HG03066 (cell line): ENCODE measurements around the gene TRDMT1.

Source experiments
- ATAC-seq: cut with Tn5 transposase; IDR thresholded peaks from one replicate; pipeline ENCODE4 v1.9.1; 2021; ENCODE audit warnings: low read depth; ENCODE audit not compliant: unreplicated experiment

TRDMT1 gene

DNA sequence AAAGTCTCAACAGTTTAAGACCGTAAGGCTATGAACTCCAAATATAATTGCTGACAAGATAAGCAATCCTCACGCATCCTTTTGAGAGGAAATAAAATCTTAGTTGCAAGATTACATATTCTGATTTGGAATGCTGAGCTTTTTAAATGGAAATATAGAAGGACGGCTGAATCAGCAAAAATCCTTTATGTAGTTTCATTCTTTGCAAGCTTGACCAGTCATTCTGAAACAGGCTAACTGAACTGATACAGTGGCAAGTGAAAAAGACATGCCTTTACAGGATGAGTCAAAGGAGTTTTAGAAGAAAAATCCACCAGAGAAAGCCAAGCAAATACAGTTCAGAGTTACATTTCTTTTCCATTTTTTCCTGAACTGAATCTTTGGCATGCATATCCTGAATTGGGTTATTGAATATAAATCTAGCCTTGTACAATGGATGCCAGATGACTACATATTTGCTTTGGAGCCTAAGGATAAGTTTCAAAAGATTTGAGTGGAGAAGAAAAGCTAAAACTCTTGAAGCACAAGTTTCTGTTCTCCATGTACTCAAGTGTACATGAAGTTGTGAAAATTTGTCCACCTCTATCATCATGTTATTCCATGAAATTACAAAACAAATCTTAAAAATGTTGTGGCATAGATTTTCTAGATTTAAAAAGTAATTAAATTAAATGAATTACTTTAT, 30.9 kb upstream of the TRDMT1 start:
- no peak for ATAC-seq

DNA sequence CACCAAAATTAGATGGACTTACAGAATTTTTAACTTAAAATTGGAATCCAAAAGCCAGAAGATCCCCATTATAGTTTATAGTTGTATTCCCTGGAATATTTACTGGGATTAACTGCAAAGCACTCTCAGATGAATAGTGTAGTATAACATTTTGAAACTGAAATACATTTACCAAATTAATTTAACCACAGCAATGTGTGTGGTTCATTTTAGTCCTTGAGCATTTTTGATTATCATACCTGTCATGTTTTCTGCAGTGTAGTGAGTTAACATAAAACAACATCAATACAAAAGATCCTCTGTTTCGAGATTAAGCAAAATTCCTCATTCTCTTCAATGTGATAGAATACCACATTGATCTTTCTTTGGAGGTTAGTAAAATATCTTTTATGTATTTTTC, 30.3 kb upstream of the TRDMT1 start:
- ATAC-seq = no peak

DNA sequence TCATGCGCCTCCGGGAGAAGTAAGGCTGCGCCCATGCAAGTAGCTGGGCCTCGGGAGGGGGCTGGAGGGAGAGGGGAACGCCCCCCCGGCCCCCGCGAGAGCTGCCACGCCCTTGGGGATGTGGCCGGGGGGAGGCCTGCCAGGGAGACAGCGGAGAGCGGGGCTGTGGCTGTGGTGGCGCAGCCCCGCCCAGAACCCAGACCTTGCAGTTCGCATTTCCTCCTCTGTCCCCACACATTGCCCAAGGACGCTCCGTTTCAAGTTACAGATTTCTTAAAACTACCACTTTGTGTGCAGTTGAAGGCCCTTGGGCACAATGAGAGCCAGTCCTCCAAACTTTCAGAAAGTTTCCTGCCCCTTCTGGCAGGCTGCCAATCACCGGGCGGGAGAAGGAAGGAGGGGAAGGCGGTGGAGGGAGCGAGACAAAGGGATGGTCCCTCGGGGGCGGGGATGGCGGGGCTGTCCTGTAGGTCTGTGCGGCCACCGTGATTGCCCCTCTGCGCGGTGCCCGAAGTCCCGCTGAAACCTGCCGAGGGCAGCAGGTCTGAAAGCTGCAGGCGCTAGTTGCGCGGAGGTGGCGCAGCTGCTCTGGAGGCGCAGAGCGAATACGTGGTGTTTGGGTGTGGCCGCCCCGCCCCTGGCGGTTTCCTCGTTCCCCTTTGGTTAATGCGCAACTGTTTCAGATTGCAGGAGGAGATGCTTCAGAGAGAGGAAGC, 28.7 kb upstream of the TRDMT1 start:
- peak; percentile 52 for ATAC-seq

DNA sequence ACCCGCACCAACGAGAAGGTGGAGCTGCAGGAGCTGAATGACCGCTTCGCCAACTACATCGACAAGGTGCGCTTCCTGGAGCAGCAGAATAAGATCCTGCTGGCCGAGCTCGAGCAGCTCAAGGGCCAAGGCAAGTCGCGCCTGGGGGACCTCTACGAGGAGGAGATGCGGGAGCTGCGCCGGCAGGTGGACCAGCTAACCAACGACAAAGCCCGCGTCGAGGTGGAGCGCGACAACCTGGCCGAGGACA, 28.2 kb upstream of the TRDMT1 start:
- peak; percentile 0 for ATAC-seq

DNA sequence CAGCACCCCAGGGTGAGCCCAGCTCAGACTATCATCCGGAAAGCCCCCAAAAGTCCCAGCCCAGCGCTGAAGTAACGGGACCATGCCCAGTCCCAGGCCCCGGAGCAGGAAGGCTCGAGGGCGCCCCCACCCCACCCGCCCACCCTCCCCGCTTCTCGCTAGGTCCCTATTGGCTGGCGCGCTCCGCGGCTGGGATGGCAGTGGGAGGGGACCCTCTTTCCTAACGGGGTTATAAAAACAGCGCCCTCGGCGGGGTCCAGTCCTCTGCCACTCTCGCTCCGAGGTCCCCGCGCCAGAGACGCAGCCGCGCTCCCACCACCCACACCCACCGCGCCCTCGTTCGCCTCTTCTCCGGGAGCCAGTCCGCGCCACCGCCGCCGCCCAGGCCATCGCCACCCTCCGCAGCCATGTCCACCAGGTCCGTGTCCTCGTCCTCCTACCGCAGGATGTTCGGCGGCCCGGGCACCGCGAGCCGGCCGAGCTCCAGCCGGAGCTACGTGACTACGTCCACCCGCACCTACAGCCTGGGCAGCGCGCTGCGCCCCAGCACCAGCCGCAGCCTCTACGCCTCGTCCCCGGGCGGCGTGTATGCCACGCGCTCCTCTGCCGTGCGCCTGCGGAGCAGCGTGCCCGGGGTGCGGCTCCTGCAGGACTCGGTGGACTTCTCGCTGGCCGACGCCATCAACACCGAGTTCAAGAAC, 27.7 kb upstream of the TRDMT1 start:
- peak; percentile 10 for ATAC-seq

DNA sequence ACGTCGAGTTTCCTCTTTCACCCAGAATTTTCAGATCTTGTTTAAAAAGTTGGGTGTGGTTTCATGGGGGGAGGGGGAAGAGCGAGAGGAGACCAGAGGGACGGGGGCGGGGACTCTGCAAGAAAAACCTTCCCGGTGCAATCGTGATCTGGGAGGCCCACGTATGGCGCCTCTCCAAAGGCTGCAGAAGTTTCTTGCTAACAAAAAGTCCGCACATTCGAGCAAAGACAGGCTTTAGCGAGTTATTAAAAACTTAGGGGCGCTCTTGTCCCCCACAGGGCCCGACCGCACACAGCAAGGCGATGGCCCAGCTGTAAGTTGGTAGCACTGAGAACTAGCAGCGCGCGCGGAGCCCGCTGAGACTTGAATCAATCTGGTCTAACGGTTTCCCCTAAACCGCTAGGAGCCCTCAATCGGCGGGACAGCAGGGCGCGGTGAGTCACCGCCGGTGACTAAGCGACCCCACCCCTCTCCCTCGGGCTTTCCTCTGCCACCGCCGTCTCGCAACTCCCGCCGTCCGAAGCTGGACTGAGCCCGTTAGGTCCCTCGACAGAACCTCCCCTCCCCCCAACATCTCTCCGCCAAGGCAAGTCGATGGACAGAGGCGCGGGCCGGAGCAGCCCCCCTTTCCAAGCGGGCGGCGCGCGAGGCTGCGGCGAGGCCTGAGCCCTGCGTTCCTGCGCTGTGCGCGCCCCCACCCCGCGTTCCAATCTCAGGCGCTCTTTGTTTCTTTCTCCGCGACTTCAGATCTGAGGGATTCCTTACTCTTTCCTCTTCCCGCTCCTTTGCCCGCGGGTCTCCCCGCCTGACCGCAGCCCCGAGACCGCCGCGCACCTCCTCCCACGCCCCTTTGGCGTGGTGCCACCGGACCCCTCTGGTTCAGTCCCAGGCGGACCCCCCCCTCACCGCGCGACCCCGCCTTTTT, 26.9 kb upstream of the TRDMT1 start, which contains the start of gene VIM:
TSS of gene VIM (plus strand) at position 151 of the 925 bp plus-strand sequence. CDS start 1,182 bp downstream, outside the sequence.
- peak; percentile 33 for ATAC-seq

DNA sequence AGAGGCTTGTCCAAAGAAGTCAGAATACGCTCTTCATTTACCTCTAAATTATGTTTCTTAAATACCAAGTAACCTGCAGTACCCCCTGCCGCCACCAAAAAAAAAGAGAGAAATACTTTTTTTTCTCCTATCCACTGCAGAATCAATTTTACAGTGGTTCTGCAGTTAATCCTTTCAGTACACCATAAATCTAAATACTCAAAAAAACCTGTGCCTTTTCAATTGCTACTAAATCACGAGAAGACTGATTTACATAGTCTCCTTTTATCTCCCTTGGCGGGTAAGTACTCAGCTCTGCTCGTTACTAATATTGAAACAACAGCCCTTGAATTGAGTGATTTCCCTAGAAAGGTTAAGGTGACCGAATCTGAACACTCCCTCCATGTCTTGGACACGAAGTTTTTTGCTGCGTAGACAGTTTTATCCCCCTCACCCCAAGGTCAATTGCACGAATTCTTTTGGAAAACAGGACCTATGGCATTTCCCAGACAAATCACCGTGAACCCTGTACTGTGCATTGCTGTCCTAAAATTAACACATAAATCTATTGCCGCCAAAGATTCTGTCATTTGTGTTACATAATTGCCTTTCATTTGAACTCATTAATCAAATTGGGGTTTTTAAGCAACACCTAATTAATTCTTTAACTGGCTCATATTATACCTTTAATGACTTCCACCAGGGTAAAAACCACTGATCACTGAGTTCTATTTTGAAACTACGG, 26.1 kb upstream of the TRDMT1 start:
- no peak for ATAC-seq

DNA sequence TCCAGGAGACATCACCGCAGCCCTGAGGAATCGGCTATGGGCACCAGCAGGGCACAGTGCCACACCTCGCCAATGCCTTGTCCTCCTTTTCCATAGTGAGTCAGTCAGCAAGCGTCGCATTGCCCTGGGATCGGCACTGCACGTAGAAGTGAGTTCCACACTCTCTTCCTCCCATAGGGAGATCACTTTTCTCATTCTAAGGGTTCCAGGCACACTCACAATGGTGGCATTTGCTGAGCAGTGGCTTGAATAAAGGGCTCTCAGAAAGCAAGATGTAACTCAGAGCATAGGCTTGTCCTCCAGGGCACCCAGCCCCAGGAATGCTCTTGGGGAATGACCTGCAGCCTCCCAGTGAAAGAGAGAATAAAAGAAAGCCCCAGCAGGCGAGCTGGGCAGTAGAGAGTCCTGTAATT, 25.4 kb upstream of the TRDMT1 start:
- no peak for ATAC-seq

DNA sequence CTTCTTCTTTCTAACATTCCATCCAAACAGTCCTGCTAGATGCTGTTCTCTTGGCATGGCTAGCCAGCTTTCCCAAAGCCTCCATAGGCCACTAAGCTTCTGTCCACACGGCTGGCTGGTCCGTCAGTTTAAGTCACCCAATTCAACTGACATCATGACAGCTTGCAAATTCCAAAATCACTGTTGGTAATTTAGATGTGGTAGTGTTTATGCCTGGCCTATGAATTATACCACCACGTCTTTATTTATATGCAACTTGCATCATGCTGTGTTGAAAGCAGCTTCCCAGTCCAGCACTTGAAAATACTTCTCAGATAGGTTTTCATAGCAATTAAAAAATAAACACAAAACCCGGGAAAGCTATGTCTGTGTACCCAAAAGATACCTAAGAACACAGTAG, 24.3 kb upstream of the TRDMT1 start:
- no peak for ATAC-seq

DNA sequence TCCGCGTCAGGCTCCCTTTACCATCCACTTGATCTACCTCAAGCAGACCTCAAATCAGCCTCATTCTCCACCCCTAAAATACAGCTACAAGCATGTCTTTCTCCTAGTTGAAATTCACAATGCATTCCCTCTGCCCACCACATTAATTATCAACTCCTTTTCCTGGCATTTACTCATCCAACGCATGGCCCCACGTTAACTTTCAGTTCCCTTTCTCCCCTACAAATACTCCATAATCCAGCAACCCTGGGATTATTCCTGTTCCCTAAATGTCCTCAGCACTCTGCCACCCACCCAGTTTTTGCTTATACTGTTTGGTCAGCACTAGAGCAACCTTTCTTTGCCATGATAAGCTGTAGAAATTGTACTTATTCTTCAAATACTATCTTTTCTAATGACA, 20.9 kb upstream of the TRDMT1 start:
- no peak for ATAC-seq

DNA sequence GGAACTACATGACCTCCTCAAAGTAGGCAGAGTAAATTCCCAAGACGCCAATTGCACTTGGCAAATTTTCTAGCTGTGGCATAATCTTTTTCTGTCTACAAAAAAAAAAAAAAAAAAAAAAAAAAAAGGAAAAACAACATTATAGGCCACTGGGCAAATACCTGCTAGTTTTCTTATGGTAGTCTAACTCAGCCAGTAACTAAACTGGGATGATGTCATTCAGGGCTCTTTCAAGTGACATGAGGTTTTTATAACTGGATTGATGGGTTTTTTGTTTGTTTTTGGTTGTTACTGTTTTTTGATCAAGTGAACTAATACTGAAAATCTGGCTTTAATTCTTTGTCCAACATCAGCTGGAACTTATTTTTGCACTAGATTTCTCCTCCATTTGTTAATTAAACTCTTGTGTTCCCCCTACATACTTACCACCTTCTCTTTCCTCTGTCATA, 19.2 kb upstream of the TRDMT1 start:
- ATAC-seq = no peak

DNA sequence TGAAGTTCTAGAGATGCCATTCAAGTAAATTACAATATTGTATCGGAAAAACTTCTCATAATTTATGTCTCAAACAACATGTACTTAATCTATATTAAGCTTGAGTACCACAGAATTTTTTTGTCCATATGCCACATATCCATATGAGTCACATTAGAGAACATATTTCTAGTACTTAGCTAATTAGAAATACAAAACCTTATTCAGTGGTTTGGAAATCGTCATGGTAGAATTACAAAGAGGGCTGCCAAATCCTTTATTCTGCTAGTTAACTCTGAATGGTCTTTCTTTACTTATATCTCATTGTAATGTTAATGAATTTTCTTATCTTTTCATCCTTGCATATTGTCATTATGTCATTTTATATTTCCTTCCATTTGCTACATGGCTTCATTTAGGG, 17.6 kb upstream of the TRDMT1 start:
- no peak for ATAC-seq

DNA sequence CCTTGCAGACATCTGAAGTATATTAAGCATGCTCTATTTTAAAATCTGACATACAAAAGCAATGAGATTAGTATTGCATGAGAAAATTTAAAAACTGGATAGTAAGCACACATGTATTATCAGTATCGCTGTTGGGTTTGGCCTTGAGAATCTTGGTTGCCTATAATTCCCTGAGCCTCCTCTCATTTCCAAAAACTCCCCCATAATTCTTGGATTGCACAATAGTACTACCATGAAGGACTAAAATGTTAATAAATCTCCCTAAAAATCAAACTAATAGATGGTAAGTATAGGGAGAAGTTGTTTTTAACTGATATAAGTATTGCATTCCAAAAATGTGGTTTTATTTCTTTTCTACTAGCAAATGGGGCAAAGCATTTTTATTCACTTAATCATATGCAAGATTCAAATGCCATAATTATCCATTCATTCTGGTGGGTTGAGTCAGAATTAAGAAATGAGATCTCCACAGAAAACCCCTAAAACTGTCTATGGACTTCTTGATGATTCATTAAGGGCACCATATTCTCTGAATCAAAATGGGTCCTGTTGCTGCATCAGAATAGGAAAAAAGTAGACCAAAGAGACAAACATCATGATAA, 16.3 kb upstream of the TRDMT1 start:
- ATAC-seq = no peak

DNA sequence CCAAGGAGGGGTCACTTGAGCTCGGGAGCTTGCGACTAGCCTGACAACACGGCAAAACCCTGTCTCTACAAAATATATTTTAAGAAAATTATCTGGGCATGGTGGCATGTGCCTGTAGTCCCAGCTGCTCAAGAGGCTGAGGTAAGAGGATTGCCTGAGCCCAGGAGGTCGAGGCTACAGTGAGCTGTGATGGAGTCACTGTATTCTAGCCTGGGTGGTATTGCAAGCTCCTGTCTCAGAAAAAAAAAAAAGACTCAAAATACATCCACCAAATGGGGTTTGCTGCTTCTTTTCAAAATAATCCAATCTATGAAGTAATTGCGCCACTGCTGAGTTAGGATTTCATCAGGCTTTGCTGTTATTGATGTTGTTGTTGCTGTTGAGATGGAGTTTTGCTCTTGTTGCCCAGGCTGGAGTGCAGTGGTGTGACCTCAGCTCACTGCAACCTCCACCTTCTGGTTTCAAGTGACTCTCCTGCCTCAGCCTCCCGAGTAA, 15.5 kb upstream of the TRDMT1 start:
- ATAC-seq = no peak

DNA sequence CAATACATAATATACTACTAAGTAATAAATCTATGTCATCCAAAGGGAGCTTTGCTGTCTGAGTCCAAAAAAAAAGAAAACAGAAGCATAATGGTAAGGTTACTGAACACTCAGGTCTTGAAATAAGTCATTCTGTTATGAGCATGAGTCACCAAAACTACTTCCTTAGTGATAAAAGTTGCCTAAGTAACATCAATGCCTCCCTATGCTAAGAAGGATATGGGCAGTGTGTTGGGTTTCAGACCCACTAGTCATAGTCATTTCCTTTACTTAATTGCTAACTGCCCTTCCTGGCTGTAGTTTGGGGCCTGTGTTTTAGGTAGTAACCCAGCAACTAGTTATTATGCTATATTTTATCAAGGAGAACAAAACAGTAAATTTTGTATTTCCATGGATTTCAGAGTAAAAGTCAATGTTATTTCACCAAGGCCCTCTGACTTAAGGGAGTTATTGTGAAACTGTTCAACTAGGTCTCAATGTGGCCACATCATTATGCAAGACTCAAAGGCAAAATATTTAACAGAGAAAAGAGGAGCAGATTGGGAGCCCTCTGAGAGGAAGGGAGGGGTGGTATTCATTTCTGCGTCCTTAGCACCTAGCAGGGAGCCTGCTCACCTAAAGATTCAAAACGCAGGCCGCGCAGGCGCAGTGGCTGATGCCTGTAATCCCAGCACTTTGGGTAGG, 14.9 kb upstream of the TRDMT1 start:
- peak; percentile 100 for ATAC-seq

DNA sequence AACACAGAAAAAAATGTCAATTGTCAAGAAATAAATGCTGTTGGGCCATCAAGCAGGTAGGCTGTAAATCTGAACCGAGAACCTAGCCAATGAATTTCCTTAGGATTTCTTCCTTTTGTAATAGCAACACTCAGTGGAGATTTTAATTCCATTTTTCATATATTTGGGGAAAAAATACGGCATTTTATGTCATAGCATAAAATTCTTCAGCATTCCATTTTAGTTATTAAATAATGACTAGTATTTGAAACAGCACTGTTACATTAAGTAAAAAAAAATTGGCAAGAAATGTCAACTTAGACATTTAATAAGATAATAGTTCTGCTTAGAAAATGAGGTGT, 14.3 kb upstream of the TRDMT1 start:
- no peak for ATAC-seq

DNA sequence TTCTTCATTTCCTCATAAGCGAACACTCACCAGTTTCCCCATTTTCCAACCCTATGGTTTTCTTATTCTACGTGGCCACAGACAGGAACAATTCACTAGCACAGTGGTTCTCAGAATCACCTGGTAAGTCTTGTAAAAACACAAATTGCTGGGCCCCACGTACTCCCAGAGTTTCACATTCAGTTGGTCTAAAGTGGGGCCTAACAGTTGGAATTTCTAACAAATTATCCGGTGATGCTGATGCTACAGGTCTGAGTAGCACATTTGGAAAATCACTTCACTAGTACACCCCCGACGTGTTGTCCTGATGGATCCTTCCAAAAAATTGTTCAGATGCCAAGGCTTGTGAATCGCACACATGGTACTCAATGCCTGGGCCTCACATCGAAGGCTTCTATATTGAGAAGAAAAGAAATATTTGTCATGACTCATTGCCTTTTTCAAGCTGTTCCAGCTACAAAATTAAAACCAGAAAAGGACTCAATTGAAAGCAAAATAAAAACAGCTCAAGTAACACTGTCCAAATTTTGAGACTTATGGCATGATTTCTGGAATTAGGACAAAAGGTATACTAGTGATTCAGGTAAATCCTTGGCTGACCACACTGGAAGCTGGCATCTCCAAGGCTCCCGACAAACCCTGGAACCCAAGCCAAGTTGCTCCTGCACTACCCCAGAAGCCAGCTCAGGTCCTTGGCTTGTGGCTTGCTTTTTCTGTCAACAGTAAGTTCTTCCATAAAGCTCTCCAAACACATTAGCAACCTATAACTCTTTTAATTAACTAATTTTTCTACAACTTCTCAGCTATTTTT, 13.7 kb upstream of the TRDMT1 start:
- no peak for ATAC-seq

DNA sequence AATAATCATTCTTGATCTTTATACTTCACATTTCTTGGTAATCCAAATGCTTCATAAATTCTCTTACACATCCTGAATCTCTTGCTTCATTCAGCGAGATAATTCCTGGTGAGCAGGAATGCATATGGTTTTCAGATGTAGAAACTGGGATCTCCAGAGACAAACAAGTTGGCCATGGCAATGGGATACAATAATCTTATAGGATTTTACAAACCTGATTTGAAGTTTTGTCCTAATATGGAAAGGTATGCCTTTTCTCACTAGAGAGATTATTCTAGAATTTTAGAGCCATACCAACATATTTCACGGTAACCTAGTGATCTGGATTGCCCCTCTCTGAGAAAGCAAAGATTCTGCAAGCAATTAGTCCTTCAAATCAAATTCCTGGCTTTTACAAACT, 13.1 kb upstream of the TRDMT1 start:
- no peak for ATAC-seq
